GM12892 (cell line): ENCODE data around the gene ARHGEF3.

Source experiments
- POLR2A ChIP-seq: IDR thresholded peaks from 2 replicates; pipeline ENCODE4 v1.6.1; 2011; ENCODE audit warnings: low read depth, low read length, control low read depth
- POLR2AphosphoS5 ChIP-seq: IDR thresholded peaks from 2 replicates; pipeline ENCODE4 v1.6.1; 2011; ENCODE audit warnings: low read depth, low read length, control low read depth

- TF ChIP-seq POLR2AphosphoS5 (no peak), POLR2A (no peak)
Observed at GRCh38 chr3:56694867-56695683, 106.7 kb downstream of the ARHGEF3 start.
